ENCODE measurements around the gene POC1B.
A peak's percentile ranks its signal among the peaks of the same experiment; 100 is the strongest.

POC1B gene

DNA sequence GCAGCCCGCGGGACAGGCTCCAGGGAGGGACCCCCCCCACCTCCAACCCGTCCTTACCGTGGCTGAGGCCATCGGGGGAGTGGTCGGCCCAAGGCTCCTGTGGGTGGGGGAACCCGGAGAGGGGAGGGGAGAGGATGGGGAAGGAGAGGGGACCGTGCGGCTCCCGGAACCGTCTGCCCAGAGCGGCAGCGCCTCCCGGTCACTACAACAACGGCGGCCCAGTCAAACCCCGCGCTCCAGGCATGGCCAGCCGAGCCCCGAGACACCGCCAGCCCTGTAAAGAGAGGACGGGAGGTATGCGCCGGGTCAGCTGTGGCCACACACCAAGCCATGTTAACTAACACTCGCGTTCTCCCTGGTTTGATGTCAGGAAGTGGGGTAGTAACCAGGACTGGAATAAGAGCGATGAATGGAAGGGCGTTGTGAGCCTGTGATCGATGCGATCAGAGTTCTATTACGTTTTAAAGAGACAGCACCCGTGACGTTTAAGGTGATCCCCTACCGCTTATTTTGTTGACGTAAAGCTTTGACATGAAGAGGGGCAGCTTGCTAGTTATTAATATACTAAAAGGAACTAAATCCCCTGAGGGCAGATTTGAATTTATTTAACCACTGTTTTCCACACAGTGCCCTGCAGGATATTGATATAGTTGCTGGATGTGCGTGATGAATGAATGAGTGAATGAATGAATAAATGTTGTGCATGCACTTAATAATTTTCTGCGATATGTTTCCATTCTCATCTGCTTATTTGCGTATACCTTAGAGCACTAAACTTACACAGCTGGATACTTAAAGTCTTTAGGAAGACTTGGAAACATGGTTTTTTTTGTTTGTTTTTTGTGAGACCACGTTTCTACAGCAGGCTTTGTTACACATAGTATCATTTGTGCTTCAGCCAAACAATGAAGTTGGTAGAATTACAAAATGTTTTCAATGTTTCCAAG lies at the start of gene POC1B:
TSS of gene POC1B (minus strand) at position 224 of the 947 bp plus-strand sequence. CDS start at position 72, 152 bp downstream.
- DNase-seq (ENCODE audit: low read depth) = peak; percentile 88

DNA sequence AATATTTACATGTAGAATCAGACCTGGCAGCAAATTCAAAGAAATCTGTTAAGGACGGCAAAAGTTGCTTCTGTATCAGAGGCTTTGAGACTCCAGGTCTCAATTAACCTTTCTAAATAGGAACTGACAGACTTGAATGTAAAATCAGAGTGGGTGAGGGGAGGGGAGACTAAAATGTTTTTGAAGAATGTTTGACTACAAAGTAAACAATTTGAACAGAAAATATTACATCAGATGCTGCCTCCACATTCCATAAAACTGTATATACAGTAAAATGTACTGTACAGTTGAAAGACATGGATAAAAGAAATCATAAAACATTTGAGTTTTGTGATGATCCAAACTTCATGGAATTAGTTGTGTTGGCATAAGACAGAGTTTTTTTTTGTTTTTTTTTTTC lies 49.5 kb upstream of the POC1B start:
- DNase-seq (ENCODE audit: low read depth) = peak; percentile 31

DNA sequence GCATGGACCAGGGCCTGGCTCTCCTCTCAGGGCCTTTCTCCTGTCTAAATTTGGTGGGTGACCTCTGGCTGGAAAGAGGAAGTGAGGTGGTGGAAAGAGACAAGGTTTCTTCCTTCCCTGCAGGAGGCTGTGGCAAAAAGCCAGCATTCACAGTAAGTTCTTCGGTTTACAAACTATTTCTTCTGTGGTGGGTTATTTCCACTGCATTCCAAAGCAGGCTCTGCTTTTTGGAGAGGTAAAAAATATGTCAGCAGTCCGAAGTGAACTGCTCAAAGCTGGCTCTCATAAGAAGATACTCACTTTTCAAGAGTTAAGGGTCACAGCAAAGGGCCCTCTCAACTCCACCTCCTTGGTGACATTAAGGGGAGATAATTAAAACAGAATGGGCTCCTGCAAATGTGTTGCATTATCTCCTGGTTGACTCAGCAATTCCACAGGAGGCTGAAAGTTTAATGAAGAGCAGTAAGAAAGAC lies 48.9 kb upstream of the POC1B start:
- DNase-seq (ENCODE audit: low read depth) = peak; percentile 82

DNA sequence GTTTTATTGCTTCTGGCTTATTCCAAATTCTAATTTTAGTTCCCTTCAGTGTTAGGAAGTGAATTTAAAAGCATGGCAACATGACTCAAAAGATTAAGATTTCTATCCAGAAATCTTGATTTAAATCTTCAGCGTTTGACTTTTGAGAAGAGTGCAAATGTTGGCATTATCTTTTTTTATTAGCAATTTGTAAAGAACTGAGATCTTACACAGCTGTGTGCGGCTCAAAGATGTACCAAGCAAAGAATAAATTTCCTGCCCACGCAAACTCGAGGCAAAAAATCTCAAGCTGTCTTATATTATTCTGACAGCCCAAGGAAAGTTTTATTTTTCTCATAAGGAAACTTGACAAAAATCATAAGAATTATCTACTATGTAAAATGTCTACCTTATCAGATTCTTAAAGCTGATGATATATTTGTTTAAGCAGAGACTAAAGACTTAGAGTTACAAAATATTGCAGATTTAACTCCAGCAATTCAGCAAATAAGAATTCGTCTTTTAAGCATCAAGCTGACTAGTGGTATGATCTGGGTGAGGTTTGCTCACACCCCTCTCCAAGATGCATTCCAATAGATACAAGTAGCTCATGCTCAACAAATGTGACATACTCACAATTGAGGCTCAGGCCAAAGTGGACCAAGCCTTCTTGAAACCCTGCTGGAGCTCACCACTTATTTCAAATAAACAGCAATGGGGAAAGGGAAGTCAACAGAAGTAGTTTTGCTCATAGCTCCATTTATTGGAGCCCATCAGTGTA lies 47.4 kb upstream of the POC1B start:
- peak; percentile 18 for DNase-seq (ENCODE audit: low read depth)

DNA sequence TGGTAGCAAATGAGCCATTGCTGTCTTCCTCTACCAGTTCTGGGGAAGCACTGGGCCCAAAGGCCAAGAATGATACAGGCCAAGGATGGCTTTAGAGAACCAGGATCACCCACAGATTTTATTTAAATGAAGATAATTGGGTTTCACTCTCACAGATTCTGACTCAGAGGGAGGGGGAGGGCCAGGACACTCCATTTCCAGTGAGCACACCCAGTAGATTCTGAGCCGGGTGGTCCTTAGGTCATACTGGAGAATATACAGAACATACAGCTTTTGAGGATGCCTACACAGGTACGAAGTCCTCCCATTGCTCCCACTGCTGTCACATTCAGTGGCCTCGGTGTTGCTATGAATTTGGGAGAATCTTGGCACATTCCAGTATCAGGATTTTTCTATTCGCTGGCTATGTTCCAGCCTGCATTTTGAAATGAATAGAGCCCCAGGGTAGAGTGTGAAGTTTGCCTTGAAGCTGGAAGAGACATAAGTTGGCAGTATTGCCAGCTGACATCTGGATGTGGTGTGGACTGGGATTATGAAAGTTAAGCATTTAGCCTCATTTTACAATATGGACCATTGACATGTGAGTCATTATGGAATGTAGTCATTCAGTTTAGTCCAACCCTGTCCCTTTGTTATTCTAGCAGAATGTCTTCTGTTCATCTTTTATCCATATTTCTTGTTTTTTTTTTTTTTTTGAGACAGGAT lies 45.8 kb upstream of the POC1B start:
- peak; percentile 78 for DNase-seq (ENCODE audit: low read depth)

DNA sequence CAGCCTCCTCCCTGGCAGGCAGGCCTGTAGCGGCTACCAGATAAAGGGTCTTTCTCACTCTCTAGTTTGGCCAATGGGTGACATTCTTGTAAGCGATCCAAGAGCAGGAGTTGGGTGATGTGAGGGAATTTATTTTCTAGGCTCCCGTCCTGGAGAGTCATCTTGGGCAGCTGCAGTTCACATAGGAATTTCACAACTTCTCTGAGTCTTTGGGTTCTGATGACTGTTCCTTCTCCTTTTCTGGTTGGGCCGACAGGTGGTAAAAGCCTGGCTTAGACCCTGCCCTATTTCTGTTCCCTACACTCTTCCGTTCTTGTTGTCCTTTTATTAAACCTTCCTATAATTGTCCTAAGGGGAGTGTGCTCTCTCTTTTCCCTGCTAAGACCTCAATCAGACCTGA lies 42.6 kb upstream of the POC1B start:
- DNase-seq (ENCODE audit: low read depth) = no peak

DNA sequence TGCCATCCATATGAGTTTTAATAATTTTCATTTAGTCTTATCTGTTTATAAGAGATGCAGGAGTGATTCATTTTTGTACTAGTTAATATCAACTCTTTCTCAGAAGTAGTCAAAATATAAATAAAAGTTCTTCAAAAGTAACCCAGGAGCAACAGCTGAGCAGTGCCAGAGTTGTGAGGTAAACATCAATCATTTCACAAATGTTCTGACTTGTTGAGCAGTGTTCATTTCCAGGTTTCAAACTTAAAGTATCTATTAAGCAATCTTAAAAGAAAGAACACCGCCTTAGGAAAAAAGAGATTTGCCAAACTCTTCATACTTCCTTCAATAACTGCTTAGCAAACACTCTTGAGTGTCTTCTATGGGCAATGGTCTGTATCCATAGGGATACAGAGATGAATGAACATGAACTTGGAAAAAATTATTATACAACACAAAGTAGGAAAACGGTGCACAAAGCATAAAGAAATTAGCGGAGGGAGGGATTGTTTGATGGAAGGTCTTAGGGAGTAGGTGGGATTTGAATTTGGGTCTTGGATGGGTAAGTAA lies 41.9 kb upstream of the POC1B start:
- no peak for DNase-seq (ENCODE audit: low read depth)

DNA sequence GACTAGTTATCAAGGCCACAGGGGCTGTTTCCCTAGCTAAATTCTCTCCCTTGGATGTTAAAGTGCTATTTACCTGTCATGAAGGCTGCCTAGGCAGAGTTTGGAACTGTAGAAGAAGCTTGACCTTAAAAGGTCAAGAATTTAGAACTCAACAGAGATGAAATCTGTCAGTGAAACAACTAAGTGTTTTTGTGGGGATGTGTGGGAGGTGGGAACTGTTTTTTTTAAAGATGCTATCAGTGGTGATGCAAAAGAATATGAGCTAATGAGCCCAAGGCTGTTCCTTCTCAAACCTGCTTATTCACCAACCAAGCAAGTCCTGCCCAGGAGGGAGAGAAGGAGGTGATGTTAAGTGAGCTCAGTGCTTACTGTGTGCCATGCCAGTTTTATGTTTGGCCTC lies 40.8 kb upstream of the POC1B start:
- peak; percentile 57 for DNase-seq (ENCODE audit: low read depth)

DNA sequence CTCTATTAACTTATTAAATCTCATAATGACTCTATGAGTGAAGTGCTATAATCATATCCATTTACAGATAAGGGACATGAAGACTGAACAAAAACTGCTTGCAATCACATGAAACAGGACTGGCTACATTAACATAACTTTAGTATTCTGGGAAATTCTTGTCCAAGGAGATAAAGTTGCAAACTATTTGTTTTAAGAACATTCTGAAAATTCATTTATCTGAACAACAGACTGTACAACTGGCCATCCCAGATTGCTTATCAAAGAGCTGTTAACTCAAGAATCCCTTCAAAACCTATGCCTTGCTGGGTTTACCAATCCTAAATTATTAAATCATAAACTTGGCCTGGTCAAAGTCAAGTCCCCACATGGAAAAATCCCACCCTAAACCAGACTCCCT lies 39.2 kb upstream of the POC1B start:
- DNase-seq (ENCODE audit: low read depth) = no peak

DNA sequence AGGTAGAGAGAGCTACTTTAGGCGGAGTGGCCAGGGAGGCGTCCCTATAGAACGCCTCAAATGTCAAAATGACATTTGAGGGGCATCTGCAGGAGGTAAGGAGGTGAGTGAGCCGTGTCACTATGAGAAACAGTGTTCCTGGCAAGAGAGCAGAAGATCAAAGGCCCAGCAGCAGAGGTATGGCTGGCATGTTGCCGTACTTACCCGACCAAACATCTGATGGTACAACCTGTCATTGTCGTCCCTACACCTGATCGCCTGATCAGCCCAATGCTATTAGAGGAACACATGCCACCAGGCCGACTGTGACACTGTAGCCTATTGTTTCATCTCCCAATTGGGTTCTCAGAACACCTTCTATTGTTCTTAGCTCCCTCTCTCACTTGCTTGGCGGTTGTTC lies 33.9 kb upstream of the POC1B start:
- DNase-seq (ENCODE audit: low read depth) = no peak

DNA sequence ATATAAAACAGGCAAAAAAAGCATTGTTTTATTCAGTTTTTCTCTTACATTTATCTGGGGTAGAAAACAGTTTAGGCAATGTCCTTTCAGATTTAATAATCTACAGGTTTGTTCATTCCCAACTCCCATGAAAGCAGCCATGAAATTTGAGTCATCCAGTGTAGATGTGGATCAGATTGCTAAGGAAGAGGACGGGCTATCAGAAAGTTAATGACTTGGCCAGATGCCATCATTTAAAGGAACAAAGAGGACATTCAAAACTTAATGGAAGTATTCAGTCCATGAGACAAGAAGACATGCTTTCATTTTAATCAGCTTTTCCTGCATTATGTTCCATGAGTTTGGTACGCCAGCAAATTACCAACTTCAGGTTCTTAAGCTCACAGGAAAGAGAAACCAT lies 31.1 kb upstream of the POC1B start:
- DNase-seq (ENCODE audit: low read depth) = peak; percentile 20

DNA sequence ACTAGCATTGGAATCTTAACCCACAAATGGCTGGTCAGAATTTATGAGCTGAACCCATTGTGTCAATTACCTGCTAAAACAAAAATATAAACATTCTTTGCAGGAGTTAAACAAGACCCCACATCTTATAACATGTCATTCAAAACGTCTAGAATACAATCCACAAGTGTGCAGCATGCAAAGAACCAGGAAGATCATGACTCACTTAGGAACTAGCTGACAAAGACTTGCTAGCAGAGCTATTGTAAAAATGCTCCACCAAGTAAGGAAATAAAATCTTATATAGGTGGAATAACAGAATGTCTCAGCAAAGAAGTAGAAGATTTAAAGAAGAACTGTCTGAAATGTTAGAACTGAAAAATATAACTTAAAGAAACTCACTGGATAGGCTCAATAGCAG lies 26.5 kb upstream of the POC1B start:
- DNase-seq (ENCODE audit: low read depth) = peak; percentile 24

DNA sequence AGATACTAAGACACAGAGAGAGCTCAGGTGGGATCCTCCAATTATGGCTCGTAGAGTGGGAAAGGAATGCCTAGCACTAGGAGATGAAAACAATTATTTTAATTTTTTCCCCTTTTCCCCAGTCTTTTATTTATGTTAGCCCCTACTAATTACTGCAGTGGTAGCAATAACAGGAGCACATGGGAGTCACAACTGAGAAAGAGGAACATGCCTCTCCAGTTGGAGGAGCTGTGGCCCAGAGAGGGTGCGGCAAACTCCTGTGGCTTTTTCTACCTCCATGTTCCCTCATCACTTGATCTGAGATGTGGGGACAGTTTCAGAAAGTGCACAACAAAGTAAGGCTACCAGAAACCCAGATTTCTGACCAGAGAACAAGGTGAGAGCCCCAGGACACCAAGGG lies 25.9 kb upstream of the POC1B start:
- no peak for DNase-seq (ENCODE audit: low read depth)

DNA sequence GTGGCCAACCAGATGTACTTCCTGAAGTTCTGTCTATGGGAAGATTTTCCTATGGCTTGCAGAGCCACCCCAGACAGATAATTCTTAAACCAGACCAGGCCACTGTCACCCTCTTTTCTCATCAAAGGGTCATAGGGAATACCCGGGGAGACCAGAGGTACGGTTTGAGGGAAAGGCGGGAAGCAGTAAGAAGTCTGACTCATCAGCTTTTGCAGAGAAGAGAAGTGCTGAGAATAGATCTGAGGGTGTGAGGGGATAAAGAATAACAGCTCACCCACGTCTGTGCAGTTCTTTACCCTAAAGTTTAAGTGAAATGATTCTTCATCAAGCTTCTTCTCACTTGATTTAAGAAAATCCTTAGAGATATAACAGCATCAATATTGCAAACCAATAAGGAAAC lies 21.3 kb upstream of the POC1B start:
- DNase-seq (ENCODE audit: low read depth) = no peak

DNA sequence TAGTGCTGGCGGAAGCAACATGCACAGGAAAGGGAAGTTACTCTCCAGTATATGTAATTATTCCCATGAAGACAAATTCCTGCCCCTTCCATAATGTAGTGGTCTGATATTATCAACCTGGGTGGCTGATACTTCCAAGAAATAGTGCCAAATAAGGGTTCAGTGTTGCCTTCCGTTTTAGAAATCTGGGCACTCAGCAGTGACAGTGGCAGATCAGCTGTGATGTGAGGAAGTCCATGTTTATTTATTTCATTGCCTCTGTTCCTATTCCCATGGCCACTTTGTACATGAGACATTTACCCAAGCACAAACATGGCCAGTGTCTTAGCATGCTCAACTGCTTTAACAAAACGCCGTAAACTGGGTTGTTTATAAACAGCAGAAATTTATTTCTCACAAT lies 20.3 kb upstream of the POC1B start:
- no peak for DNase-seq (ENCODE audit: low read depth)

DNA sequence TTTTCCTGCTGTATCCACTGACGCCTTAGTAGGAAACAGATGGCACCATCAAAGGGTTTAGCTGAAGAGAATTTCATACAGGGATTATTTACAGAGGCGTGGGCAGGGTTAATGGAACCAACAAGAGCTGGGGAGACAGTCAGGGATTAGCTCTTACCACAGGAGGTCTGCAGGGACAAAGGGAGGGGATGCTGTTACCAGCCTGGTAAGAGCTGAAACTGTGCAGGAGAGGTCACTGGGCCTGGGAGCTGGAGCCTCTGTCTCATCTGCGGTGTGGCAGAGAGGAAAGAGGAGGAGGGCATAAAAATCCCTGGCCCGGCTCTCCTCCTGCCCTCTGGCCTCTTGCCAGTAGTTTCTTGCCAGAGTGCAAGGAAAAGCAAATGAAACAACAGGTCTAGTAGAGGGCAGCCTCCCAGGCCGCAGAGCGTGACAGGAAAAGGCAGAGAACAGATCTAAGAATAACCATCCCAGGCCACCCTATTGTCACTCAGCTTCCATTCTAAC lies 18.9 kb upstream of the POC1B start:
- peak; percentile 52 for DNase-seq (ENCODE audit: low read depth)

DNA sequence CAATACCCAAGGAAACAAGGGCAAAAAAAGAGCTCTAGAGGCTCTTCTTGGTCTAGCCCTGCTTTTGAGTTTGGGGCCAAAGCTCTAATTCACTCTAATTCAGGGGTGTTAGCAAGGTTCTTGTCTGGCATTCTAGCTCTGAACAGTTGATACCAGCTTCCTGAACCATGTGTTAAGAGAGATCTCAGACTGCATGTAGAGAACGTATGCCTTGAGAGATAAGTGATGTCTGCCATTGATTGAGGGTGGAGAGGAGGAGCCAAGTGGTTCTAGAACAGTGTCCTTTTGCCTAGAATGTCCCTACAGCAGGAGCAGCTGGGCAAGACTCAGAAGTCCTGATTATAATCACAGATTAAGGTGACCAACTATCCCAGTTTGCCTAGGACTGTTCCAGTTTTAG lies 18.2 kb upstream of the POC1B start:
- no peak for DNase-seq (ENCODE audit: low read depth)

DNA sequence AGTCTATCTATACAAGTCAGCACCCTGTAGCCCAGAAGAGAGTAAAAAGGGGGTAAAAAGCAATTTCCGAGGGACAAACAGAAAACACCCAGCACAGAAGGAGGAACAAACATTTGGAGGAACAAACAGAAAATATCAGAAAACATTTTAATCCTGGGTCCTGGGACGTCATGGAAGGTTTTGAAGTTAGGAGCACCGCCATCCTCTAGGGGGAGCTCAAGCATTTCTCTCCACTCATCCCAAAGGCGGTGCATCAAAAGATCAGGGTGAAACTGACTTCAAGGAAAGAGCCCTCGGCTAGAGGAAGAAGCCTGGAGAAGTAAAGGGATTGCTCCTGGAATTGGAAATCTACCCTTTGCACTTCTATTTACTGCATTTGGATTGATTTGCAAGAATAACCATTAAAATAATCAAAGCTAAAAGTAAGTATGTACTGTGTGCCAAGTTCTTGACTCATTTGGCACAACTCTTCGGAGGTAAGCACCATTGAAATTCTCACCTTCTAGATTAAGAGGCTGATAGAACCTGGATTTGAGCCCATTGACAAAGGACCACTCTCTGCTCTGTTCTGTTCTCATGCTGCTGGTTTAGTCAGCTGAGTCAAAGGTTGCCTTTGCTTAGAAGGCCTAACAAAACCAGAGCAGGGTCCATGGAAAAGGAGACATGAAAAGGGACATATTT lies 17.2 kb upstream of the POC1B start:
- peak; percentile 80 for DNase-seq (ENCODE audit: low read depth)

DNA sequence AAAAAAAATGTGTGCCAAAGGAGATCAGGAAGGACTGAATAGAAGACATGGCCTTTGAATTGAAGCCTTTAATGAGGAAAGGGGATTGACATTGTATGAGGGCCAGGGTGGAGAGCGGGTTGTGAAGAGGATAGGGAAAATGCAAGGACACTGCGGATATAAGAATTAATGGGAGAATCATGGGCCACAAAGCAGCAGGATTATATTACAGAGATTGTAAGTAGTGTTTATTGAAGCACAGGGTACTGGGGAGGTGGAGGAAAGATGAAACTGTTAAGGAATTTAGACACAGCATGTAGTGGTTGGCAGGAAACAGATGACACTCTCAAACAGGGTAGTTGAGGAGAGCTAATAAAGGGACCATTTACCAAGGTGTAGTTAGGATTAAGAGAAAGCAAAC lies 16.4 kb upstream of the POC1B start:
- no peak for DNase-seq (ENCODE audit: low read depth)

DNA sequence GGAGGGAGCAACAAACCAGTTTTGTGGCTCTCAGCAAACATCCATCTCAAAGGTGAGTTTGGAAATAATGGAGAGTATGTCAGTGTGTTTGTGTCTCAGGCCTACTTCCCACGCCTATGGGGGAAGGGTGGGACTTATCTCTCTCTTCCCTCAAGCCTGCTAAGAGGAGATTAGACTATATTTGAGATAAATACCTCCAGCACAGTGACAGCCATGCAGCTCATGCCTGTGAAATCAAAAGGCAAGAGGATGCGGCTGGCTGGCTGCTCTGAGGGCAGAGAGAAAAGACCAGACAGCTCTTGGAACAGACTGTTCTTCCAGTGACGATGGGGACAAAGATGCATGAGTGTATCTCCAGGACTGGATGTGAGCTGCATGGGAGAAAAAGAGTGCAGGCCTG lies 14.7 kb upstream of the POC1B start:
- DNase-seq (ENCODE audit: low read depth) = no peak

All from EH (cell line).